SK-N-SH treated with all-trans-retinoic acid at 6 μM for 48 hours (cell line): ENCODE measurements around the gene MYL9.

ENCODE experiments used
- BACH2 ChIP-seq: fragments of 250-450 bp; sonication (Bioruptor Pico); IDR thresholded peaks from 2 replicates; pipeline ENCODE4 v1.9.0; 2021; ENCODE audit warnings: mild to moderate bottlenecking, borderline replicate concordance
- CSDC2 ChIP-seq: fragments of 250-450 bp; sonication (Bioruptor Pico); IDR thresholded peaks from 2 replicates; pipeline ENCODE4 v1.5.0; 2020; ENCODE audit warnings: mild to moderate bottlenecking, moderate library complexity
- ESRRG ChIP-seq: fragments of 250-450 bp; sonication (Bioruptor Pico); IDR thresholded peaks from 2 replicates; pipeline ENCODE4 v1.6.1; 2021; ENCODE audit warnings: mild to moderate bottlenecking
- ISL1 ChIP-seq: fragments of 250-450 bp; sonication (Bioruptor Pico); IDR thresholded peaks from 2 replicates; pipeline ENCODE4 v2.1.2; 2022; ENCODE audit warnings: mild to moderate bottlenecking, moderate library complexity
- PPARA ChIP-seq: fragments of 250-450 bp; sonication (Bioruptor Pico); IDR thresholded peaks from 2 replicates; pipeline ENCODE4 v1.5.0; 2020; ENCODE audit warnings: mild to moderate bottlenecking, borderline replicate concordance
- RARB ChIP-seq: fragments of 250-450 bp; sonication (Bioruptor Pico); IDR thresholded peaks from 2 replicates; pipeline ENCODE4 v1.8.0; 2021; ENCODE audit warnings: mild to moderate bottlenecking, moderate library complexity
- TOX ChIP-seq: fragments of 250-450 bp; sonication (Bioruptor Pico); IDR thresholded peaks from 2 replicates; pipeline ENCODE4 v1.8.0; 2021; ENCODE audit warnings: mild to moderate bottlenecking, moderate library complexity, borderline replicate concordance
- ZNF565 ChIP-seq: fragments of 450-650 bp; formaldehyde crosslinking; conservative IDR thresholded peaks from 2 replicates; pipeline ENCODE4 v1.5.0; 2020; ENCODE audit warnings: low read depth, mild to moderate bottlenecking, moderate library complexity
- ZNF8 ChIP-seq: fragments of 450-650 bp; formaldehyde crosslinking; IDR thresholded peaks from 2 replicates; pipeline ENCODE4 v1.5.0; 2020; ENCODE audit warnings: mild to moderate bottlenecking, moderate library complexity
- TF ChIP-seq, protein P1 (sequence below): fragments of 250-450 bp; sonication (Bioruptor Pico); IDR thresholded peaks from 2 replicates; pipeline ENCODE4 v1.8.0; 2020; ENCODE audit warnings: mild to moderate bottlenecking, moderate library complexity, borderline replicate concordance

DNA sequence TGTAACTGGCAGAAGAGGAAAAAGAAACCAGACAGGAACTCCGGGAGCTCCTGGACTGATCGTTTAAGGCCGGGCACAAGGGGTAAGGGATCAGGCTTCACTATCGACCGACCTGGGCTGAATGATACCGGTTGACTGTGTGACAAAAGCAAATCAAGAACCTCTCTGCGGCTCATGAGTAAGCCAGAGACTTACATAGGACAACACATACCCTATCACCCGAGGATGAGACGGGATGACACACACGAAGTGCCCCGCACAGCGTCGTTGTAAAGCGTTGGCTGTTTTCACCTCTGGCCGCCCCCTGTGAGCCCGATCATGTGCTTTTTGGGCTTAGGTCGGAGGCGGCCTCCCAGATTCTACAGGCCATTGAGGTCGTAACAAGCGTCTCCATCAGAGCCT is 31.4 kb downstream of the MYL9 start:
- no peak for TF ChIP-seq ISL1 (CRISPR knock-in tag)
- TF ChIP-seq PPARA = no peak
- no peak for TF ChIP-seq RARB (CRISPR knock-in tag)
- TF ChIP-seq, protein P1, sequence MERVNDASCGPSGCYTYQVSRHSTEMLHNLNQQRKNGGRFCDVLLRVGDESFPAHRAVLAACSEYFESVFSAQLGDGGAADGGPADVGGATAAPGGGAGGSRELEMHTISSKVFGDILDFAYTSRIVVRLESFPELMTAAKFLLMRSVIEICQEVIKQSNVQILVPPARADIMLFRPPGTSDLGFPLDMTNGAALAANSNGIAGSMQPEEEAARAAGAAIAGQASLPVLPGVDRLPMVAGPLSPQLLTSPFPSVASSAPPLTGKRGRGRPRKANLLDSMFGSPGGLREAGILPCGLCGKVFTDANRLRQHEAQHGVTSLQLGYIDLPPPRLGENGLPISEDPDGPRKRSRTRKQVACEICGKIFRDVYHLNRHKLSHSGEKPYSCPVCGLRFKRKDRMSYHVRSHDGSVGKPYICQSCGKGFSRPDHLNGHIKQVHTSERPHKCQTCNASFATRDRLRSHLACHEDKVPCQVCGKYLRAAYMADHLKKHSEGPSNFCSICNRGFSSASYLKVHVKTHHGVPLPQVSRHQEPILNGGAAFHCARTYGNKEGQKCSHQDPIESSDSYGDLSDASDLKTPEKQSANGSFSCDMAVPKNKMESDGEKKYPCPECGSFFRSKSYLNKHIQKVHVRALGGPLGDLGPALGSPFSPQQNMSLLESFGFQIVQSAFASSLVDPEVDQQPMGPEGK (CRISPR knock-in tag) = no peak
- TF ChIP-seq BACH2 (CRISPR knock-in tag) = no peak
- no peak for TF ChIP-seq CSDC2 (CRISPR knock-in tag)
- TF ChIP-seq ZNF565 (CRISPR knock-in tag) = no peak
- no peak for TF ChIP-seq ZNF8 (CRISPR knock-in tag)
- TF ChIP-seq TOX (CRISPR knock-in tag) = no peak
- no peak for TF ChIP-seq ESRRG
